Sigmoid colon (tissue), 7 donors: Measurements from ENCODE around the gene PDE4D. TPM values are rescaled to one million over a fixed set of nuclear protein-coding genes. Genes with fewer than 3 reads are reported as not detected.

Experiments
- DNase-seq: peaks from one replicate; pipeline ENCODE4 v3.0.0-alpha.2; 2019
- H3K27ac ChIP-seq, 4 donors: fragments of 200-600 bp; sonication (generic); one replicate each; pipeline ENCODE4 v1.5.1; 2016 to 2019; ENCODE audit warnings: mild to moderate bottlenecking in 1 of 4
- H3K27me3 ChIP-seq, 3 donors: fragments of 200-600 bp; sonication (generic); one replicate each; pipeline ENCODE4 v1.5.1; 2019; ENCODE audit warnings: mild to moderate bottlenecking in 1 of 3
- H3K36me3 ChIP-seq, 4 donors: fragments of 200-600 bp; sonication (generic); one replicate each; pipeline ENCODE4 v1.5.1; 2016 to 2019
- H3K4me1 ChIP-seq, 4 donors: fragments of 200-600 bp; sonication (generic); one replicate each; pipeline ENCODE4 v1.5.1; 2017 to 2019
- H3K4me3 ChIP-seq, 4 donors: fragments of 200-600 bp; sonication (generic); one replicate each; pipeline ENCODE4 v1.5.1; 2017 to 2019; ENCODE audit warnings: mild to moderate bottlenecking in 2 of 4, moderate library complexity in 1 of 4
- H3K9me3 ChIP-seq, 4 donors: fragments of 200-600 bp in 3 of 4; sonication (generic) in 3 of 4; one replicate each; pipeline versions ENCODE4 v1.5.1 to v1.6.1; 2013 to 2019
- EP300 ChIP-seq, 4 donors: sonication (generic); formaldehyde crosslinking; IDR thresholded peaks; one replicate each; pipeline ENCODE4 v1.6.1; 2017; ENCODE audit warnings: antibody characterized with exemption in 4 of 4
- POLR2A ChIP-seq, 2 donors: fragments of 450-650 bp; IDR thresholded peaks; one replicate each; pipeline ENCODE4 v1.6.1; 2016; ENCODE audit warnings: antibody characterized with exemption in 2 of 2, mild to moderate bottlenecking in 2 of 2, moderate library complexity in 2 of 2
- POLR2AphosphoS5 ChIP-seq, 4 donors: sonication (generic); formaldehyde crosslinking; IDR thresholded peaks; one replicate each; pipeline ENCODE4 v1.6.1; 2017; ENCODE audit warnings: antibody characterized with exemption in 4 of 4
- WGBS, 2 donors: extraction: QIAGEN DNeasy Blood & Tissue Kit; methylation state at CpG; one replicate each; pipeline ENCODE4 v1.1.7; 2013; 5-methylcytosine and 5-hydroxymethylcytosine counted together
- intact Hi-C: fragments of 100-400 bp; cut with DNase I; formaldehyde crosslinking; loops from one replicate; pipeline ENCODE4 v1.15.1; 2023
- polyA plus RNA-seq, 3 donors: library from polyadenylated mRNA; stranded (reverse); fragments of 200-250 nt; gene quantifications; one replicate each; pipeline ENCODE4 v1.2.3, GENCODE V29; 2013
- total RNA-seq, 4 donors: library from RNA; depleted of rRNA; stranded (reverse); fragments of >200 nt; gene quantifications; one replicate each; pipeline ENCODE4 v1.1.0, GENCODE V29; 2016
- TF ChIP-seq, protein P1 (sequence below), 4 experiments: fragments of 450-650 bp in 3 of 4; fragments of 200-600 bp in 1 of 4; IDR thresholded peaks; one replicate each; pipeline ENCODE4 v1.5.1; 2016 to 2019; ENCODE audit warnings: antibody characterized with exemption in 4 of 4, mild to moderate bottlenecking in 3 of 4, moderate library complexity in 2 of 4
- donor health status: healthy with polysubstance abuse.
- donor health status: Bipolar disorder and iron deficiency.
- donor health status: healthy.

The PDE4D gene
- total and polyA plus RNA-seq, 7 donors = 6.0 to 289 (median 169) TPM

- TF ChIP-seq POLR2AphosphoS5 (IDR thresholded peaks at IDR 0.05) (no peak), POLR2A (IDR thresholded peaks at IDR 0.05) (no peak), EP300 (IDR thresholded peaks at IDR 0.05) (no peak)
- TF ChIP-seq, protein P1, sequence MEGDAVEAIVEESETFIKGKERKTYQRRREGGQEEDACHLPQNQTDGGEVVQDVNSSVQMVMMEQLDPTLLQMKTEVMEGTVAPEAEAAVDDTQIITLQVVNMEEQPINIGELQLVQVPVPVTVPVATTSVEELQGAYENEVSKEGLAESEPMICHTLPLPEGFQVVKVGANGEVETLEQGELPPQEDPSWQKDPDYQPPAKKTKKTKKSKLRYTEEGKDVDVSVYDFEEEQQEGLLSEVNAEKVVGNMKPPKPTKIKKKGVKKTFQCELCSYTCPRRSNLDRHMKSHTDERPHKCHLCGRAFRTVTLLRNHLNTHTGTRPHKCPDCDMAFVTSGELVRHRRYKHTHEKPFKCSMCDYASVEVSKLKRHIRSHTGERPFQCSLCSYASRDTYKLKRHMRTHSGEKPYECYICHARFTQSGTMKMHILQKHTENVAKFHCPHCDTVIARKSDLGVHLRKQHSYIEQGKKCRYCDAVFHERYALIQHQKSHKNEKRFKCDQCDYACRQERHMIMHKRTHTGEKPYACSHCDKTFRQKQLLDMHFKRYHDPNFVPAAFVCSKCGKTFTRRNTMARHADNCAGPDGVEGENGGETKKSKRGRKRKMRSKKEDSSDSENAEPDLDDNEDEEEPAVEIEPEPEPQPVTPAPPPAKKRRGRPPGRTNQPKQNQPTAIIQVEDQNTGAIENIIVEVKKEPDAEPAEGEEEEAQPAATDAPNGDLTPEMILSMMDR (IDR thresholded peaks at IDR 0.05) = no peak
- H3K27ac ChIP-seq = no peak overlapping the region
- no peaks in the 10 kb centered on the region for H3K4me1 ChIP-seq
- no peaks in the 10 kb centered on the region for H3K9me3 ChIP-seq
- intact Hi-C loops = no loop called here
- WGBS, 2 donors = 84% methylated on average over 3 of the region's 3 CpGs
- no peaks in the 10 kb centered on the region for H3K36me3 ChIP-seq
- no peak overlapping the region for H3K4me3 ChIP-seq
- no peak for DNase-seq
- H3K27me3 ChIP-seq = no peaks in the 10 kb centered on the region
These were observed 64.9 kb downstream of the PDE4D start for GRCh38 chr5:59828623-59829022.

DNA sequence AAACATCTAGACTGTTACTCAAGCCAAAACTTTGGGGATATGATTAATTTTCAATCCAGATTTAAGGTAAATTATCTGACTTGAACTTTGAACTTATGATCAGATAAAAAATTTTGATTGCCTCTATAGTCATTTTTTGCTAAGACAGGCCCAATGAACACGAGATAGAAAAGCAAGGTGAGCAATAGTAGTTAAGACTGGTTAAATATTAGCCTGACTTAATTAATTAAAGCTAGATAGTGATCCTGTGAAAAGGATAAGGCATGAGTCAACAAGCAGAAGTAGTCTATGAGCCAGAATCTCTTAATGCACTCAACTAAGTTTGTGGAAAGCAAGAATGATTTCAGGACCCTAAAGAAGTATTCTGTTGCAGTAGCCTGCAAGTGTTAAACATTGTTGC lies 66.5 kb downstream of the PDE4D start:
- DNase-seq = no peak
- Histone ChIP-seq H3K4me3 (no peak overlapping the region), H3K27me3 (no peaks in the 10 kb centered on the region), H3K27ac (no peak overlapping the region), H3K36me3 (no peaks in the 10 kb centered on the region), H3K4me1 (no peaks in the 10 kb centered on the region), H3K9me3 (no peaks in the 10 kb centered on the region)
- TF ChIP-seq POLR2A (IDR thresholded peaks at IDR 0.05) (no peak), POLR2AphosphoS5 (IDR thresholded peaks at IDR 0.05) (no peak), EP300 (IDR thresholded peaks at IDR 0.05) (no peak)
- TF ChIP-seq, protein P1 (IDR thresholded peaks at IDR 0.05) = no peak
- intact Hi-C loops = no loop called here
- WGBS, 2 donors = 19 to 61% methylated on average over 1 of the region's 1 CpG

DNA sequence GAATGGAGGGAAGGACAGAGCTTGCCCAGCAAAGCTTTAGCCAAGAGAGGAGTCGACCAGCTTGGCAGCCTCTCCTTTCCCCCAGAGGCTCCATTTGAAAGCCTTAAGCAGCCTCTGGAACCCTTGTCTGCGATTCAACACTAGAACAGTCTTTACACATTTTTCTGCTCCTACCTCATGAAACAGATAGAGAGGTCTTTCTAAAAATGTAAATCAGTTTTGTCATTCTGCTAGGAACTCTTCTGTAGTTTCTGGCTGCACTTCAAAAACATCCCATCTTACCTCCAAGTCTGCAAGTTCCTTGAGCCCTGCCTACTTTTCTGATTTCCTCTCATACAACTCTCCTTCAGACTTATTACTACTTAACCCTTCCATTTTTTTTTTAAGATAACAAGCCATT lies 70.1 kb downstream of the PDE4D start:
- intact Hi-C loops = no loop called here
- Histone ChIP-seq H3K4me1 (no peaks in the 10 kb centered on the region), H3K27me3 (no peaks in the 10 kb centered on the region), H3K36me3 (no peaks in the 10 kb centered on the region), H3K4me3 (no peak overlapping the region), H3K9me3 (no peaks in the 10 kb centered on the region), H3K27ac (no peak overlapping the region)
- DNase-seq = no peak
- no peak for TF ChIP-seq POLR2AphosphoS5 (IDR thresholded peaks at IDR 0.05)
- no peak for TF ChIP-seq EP300 (IDR thresholded peaks at IDR 0.05)
- 70 to 77% methylated on average over 2 of the region's 2 CpGs for WGBS, 2 donors

- Histone ChIP-seq H3K27me3 (no peaks in the 10 kb centered on the region), H3K4me1 (no peaks in the 10 kb centered on the region), H3K4me3 (no peak overlapping the region), H3K9me3 (no peaks in the 10 kb centered on the region), H3K27ac (no peak overlapping the region), H3K36me3 (no peaks in the 10 kb centered on the region)
- intact Hi-C loops = no loop called here
- WGBS, 2 donors = 76% methylated on average over 3 of the region's 3 CpGs
- TF ChIP-seq POLR2A (IDR thresholded peaks at IDR 0.05) (no peak), EP300 (IDR thresholded peaks at IDR 0.05) (no peak), POLR2AphosphoS5 (IDR thresholded peaks at IDR 0.05) (no peak)
- TF ChIP-seq, protein P1 (IDR thresholded peaks at IDR 0.05) = no peak
- DNase-seq = no peak
These were observed 73.7 kb downstream of the PDE4D start for GRCh38 chr5:59819806-59820205.

GRCh38 chr5:59817536-59817935 lies 76.0 kb downstream of the PDE4D start:
- TF ChIP-seq EP300 (IDR thresholded peaks at IDR 0.05) = no peak
- WGBS, 2 donors = 98% methylated on average over 6 of the region's 6 CpGs

DNA sequence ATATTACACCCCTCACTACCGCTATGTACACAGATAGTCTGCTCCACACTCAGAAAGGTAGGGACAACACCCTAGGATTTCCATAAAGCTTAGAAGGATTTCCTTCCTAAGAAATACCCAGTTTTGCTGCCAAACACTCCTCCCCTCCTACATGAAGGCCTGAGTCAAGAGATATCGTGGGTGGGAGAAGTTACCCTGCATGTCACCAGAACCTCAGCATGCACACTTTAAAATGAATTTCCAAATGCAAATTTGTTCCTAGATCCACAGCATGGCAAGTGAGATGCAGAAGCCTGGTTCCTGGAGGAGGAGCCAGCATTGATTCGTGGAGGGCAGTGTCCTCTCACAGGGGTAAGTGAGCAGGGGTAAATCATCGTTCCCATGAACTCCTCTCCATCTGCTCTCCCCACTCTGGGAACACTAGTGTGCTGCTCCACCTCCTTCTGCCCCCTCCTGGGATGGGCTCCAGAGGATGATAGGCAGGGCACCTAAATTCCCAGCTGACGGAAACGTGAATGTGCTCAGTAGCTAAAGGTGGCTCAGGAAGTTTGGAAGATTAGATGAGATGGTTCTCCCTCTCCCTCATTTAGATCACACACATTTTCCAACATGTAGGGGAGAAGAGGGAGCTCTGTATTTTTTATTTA lies 76.7 kb downstream of the PDE4D start:
- Histone ChIP-seq H3K9me3 (no peaks in the 10 kb centered on the region), H3K4me3 (no peak overlapping the region), H3K27ac (no peak overlapping the region), H3K27me3 (no peaks in the 10 kb centered on the region), H3K36me3 (no peaks in the 10 kb centered on the region), H3K4me1 (no peaks in the 10 kb centered on the region)
- intact Hi-C loops = no loop called here
- 76 to 80% methylated on average over 6 of the region's 6 CpGs for WGBS, 2 donors
- DNase-seq = no peak
- TF ChIP-seq, protein P1 (IDR thresholded peaks at IDR 0.05) = no peak
- TF ChIP-seq POLR2A (IDR thresholded peaks at IDR 0.05) (no peak), POLR2AphosphoS5 (IDR thresholded peaks at IDR 0.05) (no peak)

More at GRCh38 chr5:59817536-59817935, 76.0 kb downstream of the PDE4D start:
- intact Hi-C loops = no loop called here
- H3K4me1 ChIP-seq = no peaks in the 10 kb centered on the region
- H3K9me3 ChIP-seq = no peaks in the 10 kb centered on the region
- no peaks in the 10 kb centered on the region for H3K36me3 ChIP-seq
- no peak for DNase-seq
- H3K27me3 ChIP-seq = no peaks in the 10 kb centered on the region
- no peak overlapping the region for H3K4me3 ChIP-seq
- H3K27ac ChIP-seq = no peak overlapping the region
